Neural progenitor cell (in vitro differentiated cells): ENCODE data around the gene OPHN1.

Experiments
- CTCF ChIP-seq: fragments of 200-600 bp; sonication (generic); IDR thresholded peaks from 2 replicates; pipeline ENCODE4 v1.5.1; 2017; ENCODE audit warnings: antibody characterized with exemption, mild to moderate bottlenecking
- EZH2 ChIP-seq: fragments of 200-600 bp; sonication (generic); IDR thresholded peaks from 2 replicates; pipeline ENCODE4 v1.6.1; 2017; ENCODE audit warnings: antibody characterized with exemption, mild to moderate bottlenecking, moderate library complexity
- EZH2phosphoT487 ChIP-seq: fragments of 200-600 bp; sonication (generic); IDR thresholded peaks from 2 replicates; pipeline ENCODE4 v1.6.1; 2017; ENCODE audit warnings: antibody characterized with exemption

DNA sequence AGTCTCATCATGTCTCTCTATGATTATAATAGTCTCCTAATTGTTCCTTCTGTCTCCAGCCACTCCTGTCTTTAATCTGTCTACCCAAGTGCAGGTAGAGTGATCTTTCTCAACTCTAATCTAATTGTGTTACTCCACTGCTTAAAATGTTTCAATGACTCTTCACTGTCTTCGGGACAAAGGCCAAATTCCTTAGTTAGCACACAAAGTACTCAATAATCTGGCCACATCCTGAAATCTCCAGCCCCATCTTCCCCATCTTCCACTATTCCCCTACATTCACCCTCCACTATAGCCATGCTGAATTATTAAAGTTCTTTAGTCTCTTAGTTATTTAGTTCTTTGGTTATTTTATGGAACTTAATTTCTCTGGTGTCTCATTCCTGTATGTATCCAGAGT, 353.3 kb downstream of the OPHN1 start:
- no peak for TF ChIP-seq CTCF
- TF ChIP-seq EZH2phosphoT487, result no peak
- TF ChIP-seq EZH2, result no peak
